ENCODE results near the gene CDCP2. TPM values are rescaled to one million over a fixed set of nuclear protein-coding genes. Genes with fewer than 3 reads are reported as not detected.

The CDCP2 gene
- total RNA-seq, 1 donor = not detected

GRCh38 chr1:54161495-54162168 is 8.8 kb upstream of the CDCP2 start:
- no peak for DNase-seq (ENCODE audit: low read depth)
- TF ChIP-seq CTCF (IDR thresholded peaks at IDR 0.05; ENCODE audit: insufficient read depth, low read depth, low read length) = no peak
- H3K4me3 ChIP-seq (ENCODE audit: low read depth, low read length) = no peak overlapping the region

DNA sequence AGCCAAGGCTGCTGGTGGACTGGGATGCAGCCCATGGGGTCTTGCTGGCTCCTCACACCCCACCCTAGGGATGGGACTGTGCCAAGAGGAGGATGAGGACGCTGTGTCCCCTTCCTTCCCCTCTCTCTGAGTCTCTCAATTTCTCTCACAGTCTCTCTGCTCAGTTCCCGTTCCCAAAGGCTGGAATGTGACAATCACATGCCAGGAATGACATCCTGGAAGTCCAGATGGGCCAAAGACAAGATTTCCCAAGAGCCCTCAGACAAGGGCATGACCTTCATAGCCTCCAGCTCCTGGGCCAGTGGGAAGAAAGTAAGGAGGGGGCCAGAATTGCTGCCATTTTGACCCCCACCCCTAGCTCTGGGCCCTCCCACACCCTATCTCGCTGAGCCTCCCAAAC is 7.6 kb upstream of the CDCP2 start:
- DNase-seq (ENCODE audit: low read depth) = no peak
- H3K4me3 ChIP-seq (ENCODE audit: low read depth, low read length) = no peak overlapping the region
- TF ChIP-seq CTCF (IDR thresholded peaks at IDR 0.05; ENCODE audit: insufficient read depth, low read depth, low read length) = no peak

- no peak overlapping the region for H3K4me3 ChIP-seq (ENCODE audit: low read depth, low read length)
- no peak for DNase-seq (ENCODE audit: low read depth)
- no peak for TF ChIP-seq CTCF (IDR thresholded peaks at IDR 0.05; ENCODE audit: insufficient read depth, low read depth, low read length)
These were observed 7.0 kb upstream of the CDCP2 start for GRCh38 chr1:54159733-54160316.

DNA sequence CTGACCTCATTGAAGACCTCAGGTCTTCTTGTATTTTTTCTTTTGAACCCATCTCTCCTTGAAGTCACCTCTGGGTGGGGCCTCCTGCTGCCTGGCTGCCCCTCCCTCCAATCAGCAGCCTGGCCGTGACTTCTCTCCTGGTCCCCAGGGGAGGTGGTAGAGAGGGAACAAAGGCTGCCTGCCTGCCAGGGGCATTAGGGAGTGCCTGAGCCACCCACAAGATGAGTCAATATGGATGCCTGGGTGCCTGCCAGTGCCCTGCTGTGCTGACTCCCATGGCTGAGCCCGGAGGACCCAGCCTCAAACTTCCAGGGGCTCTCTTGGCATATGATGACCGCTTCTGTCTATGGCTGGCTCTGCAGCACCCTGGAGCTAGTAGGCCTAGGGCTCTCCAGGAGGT is 5.3 kb upstream of the CDCP2 start:
- TF ChIP-seq CTCF (IDR thresholded peaks at IDR 0.05; ENCODE audit: insufficient read depth, low read depth, low read length) = no peak
- H3K4me3 ChIP-seq (ENCODE audit: low read depth, low read length) = no peak overlapping the region
- DNase-seq (ENCODE audit: low read depth) = no peak

GRCh38 chr1:54157401-54157800 is 4.6 kb upstream of the CDCP2 start:
- DNase-seq (ENCODE audit: low read depth) = no peak
- H3K4me3 ChIP-seq (ENCODE audit: low read depth, low read length) = no peak overlapping the region
- TF ChIP-seq CTCF (IDR thresholded peaks at IDR 0.05; ENCODE audit: insufficient read depth, low read depth, low read length) = no peak

GRCh38 chr1:54156986-54157385 is 4.2 kb upstream of the CDCP2 start:
- TF ChIP-seq CTCF (IDR thresholded peaks at IDR 0.05; ENCODE audit: insufficient read depth, low read depth, low read length) = no peak
- DNase-seq (ENCODE audit: low read depth) = no peak
- no peak overlapping the region for H3K4me3 ChIP-seq (ENCODE audit: low read depth, low read length)

- DNase-seq (ENCODE audit: low read depth) = no peak
- no peak overlapping the region for H3K4me3 ChIP-seq (ENCODE audit: low read depth, low read length)
- TF ChIP-seq CTCF (IDR thresholded peaks at IDR 0.05; ENCODE audit: insufficient read depth, low read depth, low read length) = no peak
These were observed 3.4 kb upstream of the CDCP2 start for GRCh38 chr1:54156201-54156600.
